A673 (cell line): Measurements from ENCODE around the gene STARD7. TPM values are rescaled to one million over a fixed set of nuclear protein-coding genes. Genes with fewer than 3 reads are reported as not detected.

Experiments used
- BruUV-seq: library from RNA; stranded (reverse); fragments of 400-500 nt; replicated peaks from 2 replicates; lab custom pipeline; 2021; lab: Mats Ljungman, UMichigan
- CTCF ChIA-PET: fragments of 300-600 bp; sonication (Branson Sonifier 250); formaldehyde crosslinking; loops from one replicate; lab custom pipeline; 2022; ENCODE audit warnings: antibody characterized with exemption; lab: Charles Lee
- POLR2A ChIA-PET: fragments of 300-600 bp; sonication (Branson Sonifier 250); formaldehyde crosslinking; loops from one replicate; lab custom pipeline; 2022; ENCODE audit warnings: antibody characterized with exemption; ENCODE audit not compliant: low non-redundant PET; lab: Charles Lee
- DNase-seq: peaks from one replicate; pipeline ENCODE4 v3.0.0-alpha.2; 2015; ENCODE audit warnings: low spot score
- H3K27ac ChIP-seq: fragments of 200-600 bp; sonication (generic); 2 replicates; pipeline ENCODE4 v1.5.1; 2016; ENCODE audit warnings: mixed run types, low read depth, mild to moderate bottlenecking, mixed read lengths, antibody characterized with exemption, low read length; ENCODE audit not compliant: poor library complexity, severe bottlenecking
- H3K27me3 ChIP-seq: fragments of 200-600 bp; sonication (generic); replicated peaks from 2 replicates; pipeline ENCODE4 v1.6.1; 2017; ENCODE audit warnings: mixed run types, low read depth, mild to moderate bottlenecking, mixed read lengths, antibody characterized with exemption, low read length; ENCODE audit not compliant: insufficient read depth, poor library complexity
- H3K36me3 ChIP-seq: fragments of 200-600 bp; sonication (generic); 2 replicates; pipeline ENCODE4 v1.6.1; 2016; ENCODE audit warnings: mixed run types, mild to moderate bottlenecking, mixed read lengths, antibody characterized with exemption, low read length; ENCODE audit not compliant: insufficient read depth, poor library complexity, severe bottlenecking
- H3K4me1 ChIP-seq: fragments of 200-600 bp; sonication (generic); 2 replicates; pipeline ENCODE4 v1.6.1; 2017; ENCODE audit warnings: mixed run types, mild to moderate bottlenecking, mixed read lengths, antibody characterized with exemption, low read length; ENCODE audit not compliant: insufficient read depth, poor library complexity, severe bottlenecking
- H3K4me3 ChIP-seq: fragments of 200-600 bp; sonication (generic); 2 replicates; pipeline ENCODE4 v1.5.1; 2016; ENCODE audit warnings: low read depth, mixed run types, mild to moderate bottlenecking, mixed read lengths, low read length; ENCODE audit not compliant: poor library complexity, severe bottlenecking
- H3K9me3 ChIP-seq: fragments of 200-600 bp; sonication (generic); 2 replicates; pipeline ENCODE4 v1.6.1; 2016; ENCODE audit warnings: mixed run types, low read depth, mild to moderate bottlenecking, mixed read lengths, antibody characterized with exemption, low read length; ENCODE audit not compliant: poor library complexity, severe bottlenecking
- CTCF ChIP-seq: fragments of 300-800, 200-600 bp; sonication (generic); conservative IDR thresholded peaks from 2 replicates; pipeline ENCODE4 v1.5.1; 2017; ENCODE audit warnings: low read depth, mild to moderate bottlenecking, antibody characterized with exemption, low read length, moderate library complexity, mixed read lengths
- EZH2 ChIP-seq: fragments of 200-600 bp; sonication (generic); IDR thresholded peaks from 2 replicates; pipeline ENCODE4 v1.6.1; 2017; ENCODE audit warnings: borderline replicate concordance, low read depth, mild to moderate bottlenecking, mixed read lengths, antibody characterized with exemption, low read length; ENCODE audit not compliant: poor library complexity, severe bottlenecking
- intact Hi-C: fragments of 100-400 bp; cut with micrococcal nuclease; formaldehyde crosslinking; loops from one replicate; pipeline ENCODE4 v1.10.0; 2022; ENCODE audit not compliant: unreplicated experiment
- total RNA-seq: library from RNA; stranded (reverse); gene quantifications from 2 replicates; pipeline ENCODE4 v1.2.3, GENCODE V29; 2021

STARD7 gene
- total RNA-seq, 1 experiment from 2014 or later: 201 TPM

GRCh38 chr2:96146153-96146880, 62.3 kb downstream of the STARD7 start:
- intact Hi-C loops: no loop called here
- H3K4me3 ChIP-seq: no peak overlapping the region

GRCh38 chr2:96145848-96146152, 62.8 kb downstream of the STARD7 start:
- Histone ChIP-seq H3K27me3 (no peaks in the 10 kb centered on the region), H3K27ac (no peak overlapping the region), H3K9me3 (no peaks in the 10 kb centered on the region), H3K36me3 (no peaks in the 10 kb centered on the region), H3K4me3 (no peak overlapping the region), H3K4me1 (peaks cover 9% of the 10 kb centered on the region)
- CTCF ChIA-PET: no interaction called here
- POLR2A ChIA-PET: no interaction called here
- TF ChIP-seq EZH2 (no peak), CTCF (no peak)
- no TSS peak for BruUV-seq
- intact Hi-C loops: no loop called here
- no peak for DNase-seq

More at GRCh38 chr2:96146153-96146880, 62.3 kb downstream of the STARD7 start:
- DNase-seq: no peak
- Histone ChIP-seq H3K27me3 (no peaks in the 10 kb centered on the region), H3K4me1 (peaks cover 9% of the 10 kb centered on the region), H3K36me3 (no peaks in the 10 kb centered on the region), H3K9me3 (no peaks in the 10 kb centered on the region), H3K27ac (no peak overlapping the region)
- no TSS peak for BruUV-seq
- POLR2A ChIA-PET: no interaction called here
- CTCF ChIA-PET: interaction anchor here (2.3 kb wide), 1 partner anchor 28 kb away, joined by 7 read pairs; no protein-coding TSS in a partner anchor
- TF ChIP-seq CTCF: no peak
- TF ChIP-seq EZH2: no peak

- peak within 1 kb of the TSS; percentile 32 for H3K4me3 ChIP-seq
- H3K36me3 ChIP-seq: no peaks in the 10 kb centered on the region
- BruUV-seq: no TSS peak
- no peak within 1 kb of the TSS for H3K27ac ChIP-seq
- CTCF ChIA-PET: no interaction called here
- POLR2A ChIA-PET: no interaction called here
- TF ChIP-seq CTCF (no peak), EZH2 (no peak)
- intact Hi-C loops: no loop called here
- DNase-seq: peak; percentile 60
- H3K4me1 ChIP-seq: peaks cover 9% of the 10 kb centered on the region
- H3K9me3 ChIP-seq: no peaks in the 10 kb centered on the region
- no peaks in the 10 kb centered on the region for H3K27me3 ChIP-seq
These were observed 63.4 kb downstream of the STARD7 start, which contains the start of gene DUSP2 for GRCh38 chr2:96145036-96145847. Gene DUSP2, minus strand, starts transcription at chr2:96145440. Its CDS starts 86 bp downstream, at chr2:96145354.
